VCaP (cell line): ENCODE data around the gene PTTG1.

Experiments
- H3K27ac ChIP-seq: fragments of 450-650 bp; 2 replicates; pipeline ENCODE4 v1.5.1; 2017
- TF ChIP-seq, protein P1 (sequence below): fragments of 450-650 bp; conservative IDR thresholded peaks from 2 replicates; pipeline ENCODE4 v1.5.1; 2017; ENCODE audit warnings: mild to moderate bottlenecking, moderate library complexity

PTTG1 gene

DNA sequence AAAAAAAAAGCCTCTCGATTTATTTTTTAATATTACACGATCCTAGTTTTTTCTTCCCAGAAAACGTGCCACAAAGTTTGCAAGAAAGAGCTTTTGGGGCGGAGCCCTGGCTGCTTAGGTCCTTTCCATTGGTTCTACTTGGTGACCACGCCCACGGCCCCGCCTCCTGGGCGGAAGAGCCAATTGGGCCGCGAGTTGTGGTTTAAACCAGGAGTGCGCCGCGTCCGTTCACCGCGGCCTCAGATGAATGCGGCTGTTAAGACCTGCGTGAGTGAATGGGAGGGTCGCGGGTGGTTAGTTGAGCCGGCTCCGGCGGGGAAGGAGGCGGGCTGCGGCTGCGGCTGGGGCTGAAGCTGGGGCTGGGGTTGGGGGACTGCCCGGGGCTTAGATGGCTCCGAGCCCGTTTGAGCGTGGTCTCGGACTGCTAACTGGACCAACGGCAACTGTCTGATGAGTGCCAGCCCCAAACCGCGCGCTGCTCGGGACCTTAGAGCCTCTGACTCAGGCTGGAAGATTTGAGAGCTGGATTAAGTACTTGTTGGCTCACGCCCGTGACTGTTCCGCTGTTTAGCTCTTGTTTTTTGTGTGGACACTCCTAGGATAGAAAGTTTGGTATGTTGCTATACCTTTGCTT is at the start of gene PTTG1:
TSS of gene PTTG1 (plus strand) at position 231 of the 634 bp plus-strand sequence. CDS start 458 bp downstream, outside the sequence.
- TF ChIP-seq, protein P1, sequence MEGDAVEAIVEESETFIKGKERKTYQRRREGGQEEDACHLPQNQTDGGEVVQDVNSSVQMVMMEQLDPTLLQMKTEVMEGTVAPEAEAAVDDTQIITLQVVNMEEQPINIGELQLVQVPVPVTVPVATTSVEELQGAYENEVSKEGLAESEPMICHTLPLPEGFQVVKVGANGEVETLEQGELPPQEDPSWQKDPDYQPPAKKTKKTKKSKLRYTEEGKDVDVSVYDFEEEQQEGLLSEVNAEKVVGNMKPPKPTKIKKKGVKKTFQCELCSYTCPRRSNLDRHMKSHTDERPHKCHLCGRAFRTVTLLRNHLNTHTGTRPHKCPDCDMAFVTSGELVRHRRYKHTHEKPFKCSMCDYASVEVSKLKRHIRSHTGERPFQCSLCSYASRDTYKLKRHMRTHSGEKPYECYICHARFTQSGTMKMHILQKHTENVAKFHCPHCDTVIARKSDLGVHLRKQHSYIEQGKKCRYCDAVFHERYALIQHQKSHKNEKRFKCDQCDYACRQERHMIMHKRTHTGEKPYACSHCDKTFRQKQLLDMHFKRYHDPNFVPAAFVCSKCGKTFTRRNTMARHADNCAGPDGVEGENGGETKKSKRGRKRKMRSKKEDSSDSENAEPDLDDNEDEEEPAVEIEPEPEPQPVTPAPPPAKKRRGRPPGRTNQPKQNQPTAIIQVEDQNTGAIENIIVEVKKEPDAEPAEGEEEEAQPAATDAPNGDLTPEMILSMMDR, result no peak
- H3K27ac ChIP-seq, result peak within 1 kb of the TSS; percentile 27; the same call in 1 of the 2 replicates

DNA sequence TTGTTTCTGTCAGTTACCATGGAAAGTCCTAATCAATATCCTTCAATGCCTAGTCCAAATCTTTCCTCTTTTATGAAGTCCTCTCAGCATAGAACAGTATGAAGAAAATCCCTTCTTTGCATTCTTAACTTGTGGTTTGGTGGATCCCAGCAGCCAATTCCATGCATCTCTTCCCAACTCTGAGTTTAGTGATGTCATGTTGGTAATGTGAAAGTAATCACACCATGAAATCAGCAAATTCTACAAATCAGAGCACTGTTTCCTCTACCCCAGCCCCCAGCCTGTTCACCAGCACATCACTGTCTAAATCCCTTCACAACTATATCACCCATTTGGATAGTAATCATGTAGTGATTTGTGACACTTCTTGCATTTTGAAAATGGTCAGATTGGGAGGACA is 46.5 kb upstream of the PTTG1 start:
- H3K27ac ChIP-seq, result no peak overlapping the region
- TF ChIP-seq, protein P1, result no peak

DNA sequence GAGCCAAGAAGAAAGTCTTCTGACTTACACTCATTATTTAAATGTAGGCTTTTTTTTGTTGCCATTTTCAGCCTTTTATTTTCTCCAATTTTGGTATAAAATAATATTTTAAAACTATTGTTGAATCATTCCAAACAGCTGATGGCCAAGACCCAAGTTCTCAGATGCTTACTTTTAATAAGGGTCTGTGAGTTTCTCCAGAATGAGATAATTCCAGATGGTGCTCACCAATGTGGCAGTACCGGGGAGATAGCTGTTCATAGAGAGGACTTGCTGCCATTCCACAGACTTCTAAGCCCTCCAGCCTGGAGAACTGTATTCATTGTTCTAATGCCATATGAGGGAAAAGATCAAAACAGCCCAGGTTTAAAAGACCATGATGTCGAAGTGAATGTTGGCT is 46.0 kb upstream of the PTTG1 start:
- TF ChIP-seq, protein P1, result no peak
- H3K27ac ChIP-seq, result no peak overlapping the region

DNA sequence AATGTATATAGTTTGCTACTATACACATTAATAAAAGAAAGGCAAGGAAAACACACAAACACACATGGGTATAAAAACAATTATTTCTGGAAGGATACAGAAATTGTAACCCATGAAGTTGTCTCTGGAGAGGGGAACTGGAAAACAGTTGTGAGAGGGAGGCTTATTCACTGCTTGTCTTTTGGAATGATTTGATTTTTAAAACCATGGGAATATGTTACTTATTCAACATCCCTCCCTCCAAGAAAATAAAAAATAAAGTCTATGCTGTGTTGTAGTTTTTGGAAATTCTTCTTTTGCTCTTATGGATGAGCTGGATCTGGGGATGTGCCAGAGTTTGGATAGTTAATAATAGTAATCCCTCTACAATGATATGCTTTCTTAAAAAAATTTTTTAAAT is 45.2 kb upstream of the PTTG1 start:
- H3K27ac ChIP-seq, result no peak overlapping the region
- TF ChIP-seq, protein P1, result no peak

DNA sequence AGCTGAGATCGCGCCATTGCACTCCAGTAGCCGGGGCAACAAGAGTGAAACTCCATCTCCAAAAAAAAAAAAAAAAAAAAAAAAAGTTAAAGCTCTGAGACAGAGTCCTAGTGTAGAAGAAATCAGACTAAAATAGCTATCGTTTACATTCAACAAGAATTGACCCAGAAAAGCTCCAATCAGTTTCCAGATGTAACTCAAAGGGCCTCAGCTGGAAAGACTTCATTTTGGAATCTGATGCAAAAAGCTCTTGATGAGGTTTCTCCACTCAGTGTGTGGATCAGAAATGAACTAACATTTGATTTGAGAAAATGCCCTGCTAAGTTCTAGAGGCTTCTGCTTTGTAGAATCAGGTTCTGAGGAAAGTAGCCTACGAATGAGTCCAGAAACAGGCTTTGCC is 44.0 kb upstream of the PTTG1 start:
- TF ChIP-seq, protein P1, result no peak
- no peak overlapping the region for H3K27ac ChIP-seq

DNA sequence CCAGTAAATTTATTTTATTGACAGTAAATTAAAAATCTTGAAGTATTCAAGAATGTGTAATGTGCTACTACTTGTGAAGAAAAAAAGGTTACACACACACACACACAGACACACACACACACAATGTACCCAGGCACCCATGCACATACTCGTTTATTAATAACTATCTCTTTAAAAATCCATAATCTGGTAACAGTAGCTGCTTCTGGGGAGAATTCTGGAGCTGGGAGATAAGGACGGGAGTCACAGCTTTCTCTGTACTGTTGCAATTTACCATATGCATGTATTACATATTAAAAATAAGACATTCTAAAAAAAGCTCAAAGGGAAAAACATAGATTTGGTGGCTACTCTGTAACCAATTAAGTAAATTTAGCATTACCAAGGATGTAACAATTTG is 43.3 kb upstream of the PTTG1 start:
- no peak overlapping the region for H3K27ac ChIP-seq
- TF ChIP-seq, protein P1, result no peak

DNA sequence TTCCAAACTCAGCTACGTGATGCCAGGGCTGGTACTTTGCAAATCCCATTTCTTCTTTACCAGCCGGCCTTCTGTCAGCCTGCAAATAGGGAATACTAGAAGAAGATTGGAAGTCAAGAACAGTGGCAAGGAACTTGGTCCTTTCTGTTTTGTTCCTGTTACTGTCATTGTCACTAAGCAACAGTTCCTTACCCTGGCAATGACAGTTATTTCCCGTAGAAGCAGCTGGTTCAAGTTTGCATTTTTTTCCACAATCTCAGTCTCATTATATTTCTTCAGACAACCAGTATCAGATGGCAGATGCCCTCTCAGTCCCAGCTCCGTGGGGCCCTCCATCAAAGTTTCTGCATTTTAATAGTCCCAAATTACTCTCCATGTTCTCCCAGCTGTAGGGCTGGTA is 42.1 kb upstream of the PTTG1 start:
- TF ChIP-seq, protein P1, result no peak
- H3K27ac ChIP-seq, result no peak overlapping the region
